GM08714 (cell line): Measurements from ENCODE around the gene CRYGD.
"Not testable (repeated sequence)": the region's sequence is repeated elsewhere in the genome, so short reads cannot be mapped to it uniquely, and the experiment has no call there.

Experiments used
- H3K4me3 ChIP-seq: fragments of 200-500 bp; sonication (Bioruptor generic); 2 replicates; pipeline ENCODE4 v1.5.1; 2014; ENCODE audit warnings: mild to moderate bottlenecking, low read length, inconsistent platforms
- ZNF274 ChIP-seq: IDR thresholded peaks from 2 replicates; pipeline ENCODE4 v1.6.1; 2012; ENCODE audit warnings: mild to moderate bottlenecking, low read depth, low read length

Gene CRYGD

GRCh38 chr2:208103616-208104015 is 20.7 kb downstream of the CRYGD start:
- TF ChIP-seq ZNF274: no peak
- no peak overlapping the region for H3K4me3 ChIP-seq

DNA sequence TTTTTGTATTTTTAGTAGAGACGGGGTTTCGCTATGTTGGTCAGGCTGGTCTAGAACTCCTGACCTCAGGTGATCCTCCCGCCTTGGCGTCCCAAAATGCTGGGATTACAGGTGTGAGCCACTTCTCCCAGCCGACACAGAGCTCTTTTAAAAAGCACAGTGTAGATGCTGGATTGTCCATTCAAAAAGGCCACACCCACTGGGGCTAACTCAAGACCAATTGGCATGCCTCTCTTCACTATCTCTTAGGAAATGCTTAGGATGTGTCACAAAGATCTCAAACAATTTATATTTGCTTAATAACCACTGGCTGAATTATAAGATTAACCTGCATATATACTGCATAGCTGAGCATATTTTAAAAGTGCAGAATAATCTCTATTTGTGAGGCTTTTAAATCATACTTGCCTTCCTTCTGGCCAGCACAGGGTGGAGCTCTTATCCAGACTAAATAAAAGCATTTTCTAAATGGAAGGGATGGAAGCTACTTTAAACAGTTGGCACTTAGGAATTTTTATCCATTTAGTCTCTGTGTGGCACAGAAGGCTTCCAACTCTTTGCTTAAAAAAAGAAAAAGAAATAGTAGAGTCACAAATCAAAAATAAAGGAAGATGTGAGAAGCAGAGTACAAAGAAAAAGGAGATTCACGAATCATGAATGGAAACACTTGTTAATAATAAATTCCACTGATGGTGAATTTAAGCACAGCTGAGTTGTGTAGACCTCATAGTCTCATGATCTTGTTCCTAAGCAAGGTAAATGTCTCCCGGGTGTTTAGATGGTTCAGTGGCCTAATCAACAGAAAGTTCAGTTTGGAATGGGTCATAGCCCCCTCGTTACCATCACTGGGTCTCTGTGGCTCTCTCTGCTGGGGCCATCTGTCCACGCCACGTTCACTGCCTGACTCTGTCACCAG is 22.4 kb downstream of the CRYGD start:
- TF ChIP-seq ZNF274: no peak
- no peak overlapping the region for H3K4me3 ChIP-seq

DNA sequence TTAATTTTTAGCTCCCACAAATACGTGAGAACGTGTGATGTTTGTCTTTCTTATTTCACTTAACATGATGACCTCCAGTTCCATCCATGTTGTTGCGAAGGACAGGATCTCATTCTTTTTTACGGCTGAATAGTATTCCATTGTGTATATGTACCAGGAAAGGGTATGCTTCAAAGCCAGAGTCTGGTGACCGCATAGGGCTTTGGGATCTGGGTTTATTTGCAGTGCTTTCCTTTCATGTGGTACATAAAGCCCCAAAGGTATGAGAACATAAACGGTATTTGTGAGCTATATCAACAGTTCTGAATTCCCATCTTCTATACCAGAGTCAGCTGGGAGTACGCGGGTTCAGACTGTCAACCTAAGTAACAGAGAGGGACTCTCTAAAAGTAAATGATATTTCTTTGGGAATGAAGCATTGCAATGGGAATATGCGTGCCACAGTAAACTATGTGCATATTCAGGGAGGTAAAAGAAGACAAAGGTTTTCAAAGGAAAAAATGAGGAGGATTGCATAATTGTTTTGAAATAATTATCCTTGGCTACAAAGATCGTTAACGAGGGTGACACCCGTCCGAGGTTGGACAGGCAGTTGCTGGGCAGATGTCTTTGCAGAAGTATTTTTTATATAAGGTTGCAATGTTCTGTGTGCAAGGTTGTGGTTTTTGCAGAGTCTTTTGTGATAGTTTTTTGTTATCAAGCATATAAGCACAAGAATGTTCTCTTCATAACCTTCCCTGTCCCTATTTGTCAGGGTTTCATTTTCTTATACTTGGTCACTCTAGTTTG is 24.4 kb downstream of the CRYGD start:
- no peak overlapping the region for H3K4me3 ChIP-seq
- no peak for TF ChIP-seq ZNF274

DNA sequence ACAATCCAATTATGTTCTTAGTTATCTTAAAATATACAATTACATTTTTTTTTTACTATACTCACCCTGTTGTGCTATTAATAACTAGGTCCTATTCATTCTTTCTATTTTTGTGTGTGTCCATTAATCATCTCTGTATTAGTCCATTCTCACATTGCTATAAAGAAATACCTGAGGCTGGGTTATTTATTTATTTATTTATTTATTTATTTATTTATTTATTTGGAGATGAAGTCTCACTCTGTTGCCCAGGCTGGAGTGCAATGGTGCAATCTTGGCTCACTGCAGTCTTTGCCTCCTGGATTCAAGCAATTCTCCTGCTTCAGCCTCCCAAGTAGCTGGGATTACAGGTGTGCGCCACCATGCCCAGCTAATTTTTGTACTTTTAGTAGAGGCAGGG is 25.6 kb downstream of the CRYGD start:
- not testable (repeated sequence) for H3K4me3 ChIP-seq

- H3K4me3 ChIP-seq: no peak overlapping the region
- no peak for TF ChIP-seq ZNF274
Observed at GRCh38 chr2:208098267-208098666, 26.1 kb downstream of the CRYGD start.

GRCh38 chr2:208097801-208098200 is 26.5 kb downstream of the CRYGD start:
- no peak for TF ChIP-seq ZNF274
- H3K4me3 ChIP-seq: no peak overlapping the region

GRCh38 chr2:208097313-208097712 is 27.0 kb downstream of the CRYGD start:
- H3K4me3 ChIP-seq: no peak overlapping the region
- no peak for TF ChIP-seq ZNF274

GRCh38 chr2:208096080-208096479 is 28.2 kb downstream of the CRYGD start:
- no peak for TF ChIP-seq ZNF274
- H3K4me3 ChIP-seq: no peak overlapping the region

GRCh38 chr2:208093128-208093527 is 31.2 kb downstream of the CRYGD start:
- H3K4me3 ChIP-seq: no peak overlapping the region
- TF ChIP-seq ZNF274: no peak

DNA sequence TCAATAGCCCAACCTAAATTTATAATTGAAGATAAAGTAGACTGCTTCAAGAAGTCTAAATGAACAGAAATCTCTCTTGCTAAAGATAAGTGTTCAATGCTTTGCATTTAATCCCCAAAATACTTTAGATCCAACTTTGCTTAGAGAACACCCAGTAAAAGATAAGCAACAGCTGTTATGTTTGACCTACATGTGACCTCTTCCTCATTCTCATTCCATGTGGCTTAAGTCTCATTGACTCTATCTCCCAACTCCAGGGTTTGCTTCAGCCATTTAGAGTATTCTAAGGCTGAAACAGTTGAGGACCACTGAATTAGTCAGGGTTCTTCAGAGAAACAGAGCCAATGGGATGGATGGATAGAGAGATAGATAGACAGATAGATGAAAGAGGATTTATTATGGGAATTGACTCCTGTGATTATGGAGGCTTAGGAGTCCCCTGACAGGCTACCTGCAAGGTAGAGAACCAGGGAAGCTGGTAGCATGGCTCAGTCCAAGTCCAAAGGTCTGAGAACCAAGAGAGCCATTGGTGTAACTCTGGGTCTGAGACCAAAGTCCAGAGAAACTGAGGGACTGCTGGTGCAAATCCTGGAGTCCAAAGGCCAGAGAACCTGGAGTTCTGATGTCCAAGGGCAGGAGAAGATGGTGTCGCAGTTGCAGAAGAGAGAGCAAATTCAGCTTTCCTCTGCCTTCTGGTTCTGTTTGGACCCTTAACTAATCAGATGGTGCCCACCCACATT is 32.1 kb downstream of the CRYGD start:
- no peak overlapping the region for H3K4me3 ChIP-seq
- TF ChIP-seq ZNF274: no peak

DNA sequence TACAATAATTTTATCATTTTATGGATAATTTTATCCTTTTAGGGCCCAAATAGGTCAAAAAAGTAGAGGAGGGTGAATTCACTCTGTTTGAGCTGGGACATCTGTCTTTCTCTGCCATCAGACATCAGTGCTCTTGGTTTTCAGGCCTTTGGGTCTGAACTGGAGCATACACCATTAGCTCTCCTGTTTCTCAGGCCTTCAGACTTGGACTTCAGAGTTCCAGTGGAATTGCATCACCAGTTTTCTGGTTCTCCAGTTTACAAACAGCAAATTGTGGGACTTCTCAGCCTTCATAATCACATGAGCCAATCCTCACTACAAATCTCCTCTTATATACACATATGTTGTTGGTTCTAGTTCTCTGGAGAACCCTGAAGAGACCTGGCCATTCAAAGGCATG is 33.9 kb downstream of the CRYGD start:
- H3K4me3 ChIP-seq: no peak overlapping the region
- TF ChIP-seq ZNF274: no peak

DNA sequence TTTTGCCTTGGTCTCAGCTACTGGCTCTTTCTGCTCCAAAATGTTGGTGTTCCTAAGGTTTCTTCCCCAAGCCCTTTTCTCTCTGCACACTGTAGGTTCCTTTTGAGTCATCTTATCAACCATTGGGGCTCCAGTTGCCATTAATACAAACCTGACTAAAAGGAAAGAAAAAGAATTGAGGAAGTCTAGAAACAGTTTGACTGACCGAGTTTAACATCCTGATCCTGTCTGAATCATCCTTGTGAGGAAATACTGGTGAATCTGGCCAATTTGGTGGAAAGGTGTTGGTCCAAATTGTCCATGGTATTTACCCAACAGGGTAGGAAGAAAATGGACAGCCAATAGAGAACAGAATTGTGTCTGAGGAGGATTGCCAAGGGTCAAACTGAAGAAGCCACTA is 38.3 kb downstream of the CRYGD start:
- TF ChIP-seq ZNF274: no peak
- no peak overlapping the region for H3K4me3 ChIP-seq

DNA sequence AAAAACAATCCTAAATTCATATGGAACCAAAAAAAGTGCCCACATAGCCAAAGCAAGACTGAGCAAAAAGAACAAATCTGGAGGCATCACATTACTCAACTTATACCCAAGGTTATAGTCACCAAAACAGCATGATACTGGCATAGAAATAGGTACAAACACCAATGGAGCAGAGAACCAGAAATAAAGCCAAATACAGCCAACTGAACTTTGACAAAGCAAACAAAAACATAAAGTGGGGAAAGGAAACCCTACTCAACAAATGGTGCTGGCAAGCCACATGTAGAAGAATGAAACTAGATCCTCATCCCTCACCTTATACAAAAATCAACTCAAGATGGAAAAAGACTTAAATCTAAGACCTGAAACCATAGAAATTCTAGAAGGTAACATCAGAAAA is 40.5 kb downstream of the CRYGD start:
- TF ChIP-seq ZNF274: no peak
- H3K4me3 ChIP-seq: no peak overlapping the region

DNA sequence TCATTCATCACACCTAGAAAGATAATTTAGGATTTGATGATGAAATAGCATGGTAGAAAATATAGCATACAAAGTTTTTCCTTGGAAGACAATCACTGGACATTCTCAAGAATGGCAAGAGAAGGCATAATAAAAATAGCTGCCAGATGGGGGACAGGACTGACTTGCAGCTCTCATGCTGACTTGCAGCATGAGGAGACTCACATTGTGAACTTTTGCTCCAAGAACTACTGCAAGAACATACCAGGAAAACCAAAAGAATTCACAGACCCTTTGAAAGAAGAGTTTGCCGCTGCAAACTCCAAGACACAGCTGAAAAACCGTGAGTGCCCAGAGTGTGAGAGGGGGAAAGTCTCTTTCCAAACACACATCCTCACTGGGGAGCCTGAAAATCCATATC is 47.0 kb downstream of the CRYGD start:
- TF ChIP-seq ZNF274: no peak
- H3K4me3 ChIP-seq: no peak overlapping the region
